HepG2 (cell line): ENCODE data around the gene ETV6. TPM values are rescaled to one million over a fixed set of nuclear protein-coding genes. Genes with fewer than 3 reads are reported as not detected.

Source experiments
- ATAC-seq: fragments of 200-7000 bp; cut with Tn5 transposase; 3 replicates; pipeline ENCODE4 v1.9.1; 2020; ENCODE audit warnings: mild to moderate bottlenecking, moderate library complexity
- BruUV-seq: library from RNA; stranded (reverse); fragments of 400-500 nt; replicated peaks from 2 replicates; lab custom pipeline; 2021; lab: Mats Ljungman, UMichigan
- CTCF ChIA-PET: fragments of 300-600 bp; formaldehyde crosslinking; extraction: SDS; loops from one replicate; lab custom pipeline; 2021; ENCODE audit warnings: low total read pairs, inconsistent platforms, low intra/inter-chr PET ratio; lab: Yijun Ruan, JAX
- POLR2A ChIA-PET: fragments of 350-600 bp; sonication (Branson Sonifier 250); formaldehyde crosslinking; loops from one replicate; lab custom pipeline; 2020; ENCODE audit warnings: antibody characterized with exemption, inconsistent platforms; lab: Yijun Ruan, JAX
- DNase-seq: peaks from one replicate; pipeline ENCODE4 v3.0.0-alpha.2; 2015; ENCODE audit warnings: low spot score
- FAIRE-seq: peaks from 3 replicates; lab custom pipeline; 2011; peaks lifted over from hg19 to GRCh38; lab: Jason Lieb, UNC
- H2AFZ ChIP-seq: one replicate; pipeline ENCODE4 v1.6.1; 2011; ENCODE audit warnings: low read length, inconsistent platforms
- H3K27ac ChIP-seq: fragments of 300-600 bp; 3 replicates; pipeline ENCODE4 v1.8.0; 2011; ENCODE audit warnings: mixed run types, mild to moderate bottlenecking, mixed read lengths, low read length, inconsistent platforms; ENCODE audit not compliant: insufficient read depth; ENCODE audit errors: extremely low read length
- H3K27me3 ChIP-seq, 2 experiments: fragments of 200-600 bp in 1 of 2; 2 replicates in 1 of 2; 3 replicates in 1 of 2; pipeline versions ENCODE4 v1.6.0 to v1.8.0; 2011; ENCODE audit warnings: low read length in 2 of 2, mild to moderate bottlenecking in 2 of 2, moderate library complexity in 2 of 2, inconsistent platforms in 1 of 2; ENCODE audit not compliant: insufficient read depth in 2 of 2, control insufficient read depth in 1 of 2
- H3K36me3 ChIP-seq, 2 experiments: fragments of 200-600 bp in 1 of 2; replicated peaks in 1 of 2; 2 replicates in 1 of 2; 3 replicates in 1 of 2; pipeline versions ENCODE4 v1.5.1 to v1.8.0; 2011; ENCODE audit warnings: low read length in 2 of 2, inconsistent platforms in 1 of 2; ENCODE audit not compliant: insufficient read depth in 2 of 2, control insufficient read depth in 1 of 2
- H3K4me1 ChIP-seq: 2 replicates; pipeline ENCODE4 v1.5.1; 2012; ENCODE audit warnings: low read length, inconsistent platforms; ENCODE audit not compliant: insufficient read depth
- H3K4me2 ChIP-seq: 2 replicates; pipeline ENCODE4 v1.6.0; 2011; ENCODE audit warnings: low read depth, low read length, inconsistent platforms
- H3K4me3 ChIP-seq, 3 experiments: fragments of 200-600 bp in 1 of 3; sonication (generic), shearing (Covaris generic) in 1 of 3; replicated peaks in 1 of 3; 2 replicates each; pipeline ENCODE4 v1.5.1; 2011 to 2016; ENCODE audit warnings: low read length in 3 of 3, inconsistent platforms in 2 of 3, low read depth in 2 of 3, mild to moderate bottlenecking in 2 of 3, control low read depth in 1 of 3, mixed read lengths in 1 of 3; ENCODE audit not compliant: insufficient read depth in 1 of 3
- H3K79me2 ChIP-seq: one replicate; pipeline ENCODE4 v1.6.1; 2011; ENCODE audit warnings: low read length, inconsistent platforms; ENCODE audit not compliant: insufficient read depth
- H3K9ac ChIP-seq: 2 replicates; pipeline ENCODE4 v1.6.0; 2011; ENCODE audit warnings: mild to moderate bottlenecking, low read depth, low read length, inconsistent platforms; ENCODE audit not compliant: insufficient read depth
- H3K9me3 ChIP-seq: 2 replicates; pipeline ENCODE4 v1.5.1; 2012; ENCODE audit warnings: mild to moderate bottlenecking, low read length
- H4K20me1 ChIP-seq: 2 replicates; pipeline ENCODE4 v1.6.0; 2011; ENCODE audit warnings: inconsistent platforms, mild to moderate bottlenecking, low read length, moderate library complexity; ENCODE audit not compliant: insufficient read depth
- BHLHE40 ChIP-seq: IDR thresholded peaks from 2 replicates; pipeline ENCODE4 v1.6.1; 2011; ENCODE audit warnings: low read length, improper control_type of control experiment
- CEBPB ChIP-seq: IDR thresholded peaks from 2 replicates; pipeline ENCODE4 v1.6.1; 2011; ENCODE audit warnings: low read depth, low read length, improper control_type of control experiment, borderline replicate concordance
- FOXA3 ChIP-seq: IDR thresholded peaks from 2 replicates; pipeline ENCODE4 v1.6.1; 2016; ENCODE audit warnings: missing genetic modification reagents, missing compliant biosample characterization
- KLF15 ChIP-seq: sonication (generic); formaldehyde crosslinking; IDR thresholded peaks from 2 replicates; pipeline ENCODE4 v1.8.1; 2023; ENCODE audit warnings: borderline replicate concordance, mild to moderate bottlenecking, inconsistent platforms, missing genetic modification reagents, mixed read lengths
- NBN ChIP-seq: fragments of 450-650 bp; conservative IDR thresholded peaks from 2 replicates; pipeline ENCODE4 v1.6.1; 2017
- TEAD3 ChIP-seq: optimal IDR thresholded peaks from 2 replicates; pipeline ENCODE3; 2016; ENCODE audit warnings: borderline replicate concordance
- ZNF34 ChIP-seq: sonication (generic); formaldehyde crosslinking; IDR thresholded peaks from 2 replicates; pipeline ENCODE4 v1.4.0; 2020; ENCODE audit warnings: mild to moderate bottlenecking, missing genetic modification reagents, borderline replicate concordance
- WGBS: methylation state at CpG from one replicate; pipeline ENCODE4 v1.1.6; 2017; ENCODE audit warnings: low lambda C conversion rate; 5-methylcytosine and 5-hydroxymethylcytosine counted together
- in situ Hi-C: cut with HindIII; loops from 2 replicates; pipeline ENCODE4 v1.10.0; 2017; ENCODE audit warnings: low pct_unique_long_range_greater_than_20kb; ENCODE audit not compliant: extremely low pct_ligation_motif_present
- intact Hi-C: fragments of 100-400 bp; cut with micrococcal nuclease; formaldehyde crosslinking; loops from one replicate; pipeline ENCODE4 v1.10.0; 2022; ENCODE audit not compliant: unreplicated experiment
- polyA plus RNA-seq, 8 experiments: library from polyadenylated mRNA; depleted of rRNA in 3 of 8; stranded (reverse) in 7 of 8; unstranded in 1 of 8; fragments of >200 nt; fragmentation: Illumina TruSeq in 4 of 8; extraction: Trizol in 4 of 8; gene quantifications; 2 replicates each; pipeline versions ENCODE4 v1.2.1 to v1.2.3, GENCODE V29; 2011 to 2016; ENCODE audit warnings: low read depth in 4 of 8, missing spikeins in 1 of 8, mixed read lengths in 1 of 8; ENCODE audit not compliant: insufficient read depth in 1 of 8
- total RNA-seq, 5 experiments: library from RNA; depleted of rRNA; stranded (reverse); fragments of >200 nt; fragmentation: Illumina TruSeq; extraction: Trizol; gene quantifications; 2 replicates each; pipeline ENCODE4 v1.2.3, GENCODE V29; 2016; ENCODE audit warnings: low read depth in 1 of 5
- TF ChIP-seq, protein P1 (sequence below): sonication (generic); formaldehyde crosslinking; IDR thresholded peaks from 2 replicates; pipeline ENCODE4 v1.9.0; 2022; ENCODE audit warnings: low read depth, missing genetic modification reagents
- TF ChIP-seq, protein P2 (sequence below): sonication (generic); formaldehyde crosslinking; IDR thresholded peaks from 2 replicates; pipeline ENCODE4 v1.9.0; 2022; ENCODE audit warnings: missing genetic modification reagents, mild to moderate bottlenecking, borderline replicate concordance

The ETV6 gene
- total and polyA plus RNA-seq, 2 of the 13 experiments (the other 11 are each of a cell fraction or from before 2014, with no cell fraction given), result 2.2 to 3.0 TPM

DNA sequence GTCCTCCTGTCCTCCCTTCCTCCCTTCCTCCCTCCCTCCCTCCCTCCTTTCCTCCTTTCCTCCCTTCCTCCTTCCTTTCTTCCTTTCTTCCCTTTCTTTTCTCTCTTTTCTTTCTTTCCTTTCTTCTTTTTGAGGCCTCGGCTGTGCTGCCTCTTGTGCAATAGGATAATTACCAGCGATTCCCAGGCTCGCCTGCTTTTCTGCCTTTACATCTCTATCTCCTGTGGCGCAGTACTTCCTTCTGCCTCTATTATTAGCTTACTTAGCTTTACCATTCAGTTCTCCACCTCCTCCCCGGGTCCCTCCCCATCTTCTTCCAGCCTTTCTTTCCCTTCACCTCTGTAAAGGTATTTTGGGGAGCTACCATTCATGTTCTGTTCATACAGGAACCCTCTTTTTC is 19.9 kb downstream of the ETV6 start:
- WGBS, result 90% methylated on average over 5 of the region's 5 CpGs
- H2AFZ ChIP-seq, result no peak overlapping the region
- H3K27me3 ChIP-seq, result no peaks in the 10 kb centered on the region
- peaks cover 11% of the 10 kb centered on the region; the same call in 1 of the 2 replicates for H3K4me1 ChIP-seq
- no peaks in the 10 kb centered on the region for H4K20me1 ChIP-seq
- TF ChIP-seq FOXA3 (CRISPR knock-in tag), result no peak
- TF ChIP-seq, protein P1, sequence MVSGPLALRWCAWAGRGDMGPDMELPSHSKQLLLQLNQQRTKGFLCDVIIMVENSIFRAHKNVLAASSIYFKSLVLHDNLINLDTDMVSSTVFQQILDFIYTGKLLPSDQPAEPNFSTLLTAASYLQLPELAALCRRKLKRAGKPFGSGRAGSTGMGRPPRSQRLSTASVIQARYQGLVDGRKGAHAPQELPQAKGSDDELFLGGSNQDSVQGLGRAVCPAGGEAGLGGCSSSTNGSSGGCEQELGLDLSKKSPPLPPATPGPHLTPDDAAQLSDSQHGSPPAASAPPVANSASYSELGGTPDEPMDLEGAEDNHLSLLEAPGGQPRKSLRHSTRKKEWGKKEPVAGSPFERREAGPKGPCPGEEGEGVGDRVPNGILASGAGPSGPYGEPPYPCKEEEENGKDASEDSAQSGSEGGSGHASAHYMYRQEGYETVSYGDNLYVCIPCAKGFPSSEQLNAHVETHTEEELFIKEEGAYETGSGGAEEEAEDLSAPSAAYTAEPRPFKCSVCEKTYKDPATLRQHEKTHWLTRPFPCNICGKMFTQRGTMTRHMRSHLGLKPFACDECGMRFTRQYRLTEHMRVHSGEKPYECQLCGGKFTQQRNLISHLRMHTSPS, result no peak
- TF ChIP-seq ZNF34 (CRISPR knock-in tag), result no peak
- TF ChIP-seq, protein P2, sequence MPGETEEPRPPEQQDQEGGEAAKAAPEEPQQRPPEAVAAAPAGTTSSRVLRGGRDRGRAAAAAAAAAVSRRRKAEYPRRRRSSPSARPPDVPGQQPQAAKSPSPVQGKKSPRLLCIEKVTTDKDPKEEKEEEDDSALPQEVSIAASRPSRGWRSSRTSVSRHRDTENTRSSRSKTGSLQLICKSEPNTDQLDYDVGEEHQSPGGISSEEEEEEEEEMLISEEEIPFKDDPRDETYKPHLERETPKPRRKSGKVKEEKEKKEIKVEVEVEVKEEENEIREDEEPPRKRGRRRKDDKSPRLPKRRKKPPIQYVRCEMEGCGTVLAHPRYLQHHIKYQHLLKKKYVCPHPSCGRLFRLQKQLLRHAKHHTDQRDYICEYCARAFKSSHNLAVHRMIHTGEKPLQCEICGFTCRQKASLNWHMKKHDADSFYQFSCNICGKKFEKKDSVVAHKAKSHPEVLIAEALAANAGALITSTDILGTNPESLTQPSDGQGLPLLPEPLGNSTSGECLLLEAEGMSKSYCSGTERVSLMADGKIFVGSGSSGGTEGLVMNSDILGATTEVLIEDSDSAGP (CRISPR knock-in tag), result no peak
- no peak for TF ChIP-seq TEAD3 (CRISPR knock-in tag)
- TF ChIP-seq BHLHE40, result no peak
- TF ChIP-seq CEBPB, result 0 out of 2 replicates have a peak, but pooled peaks have one; percentile 19
- no peak for TF ChIP-seq KLF15 (CRISPR knock-in tag)
- TF ChIP-seq NBN, result no peak
- ATAC-seq, result no peak
- no peak overlapping the region for H3K9ac ChIP-seq
- intact Hi-C loops, result no loop called here
- BruUV-seq, result no TSS peak
- in situ Hi-C loops, result no loop called here
- no peaks in the 10 kb centered on the region for H3K9me3 ChIP-seq
- CTCF ChIA-PET, result no interaction called here
- no peak overlapping the region for H3K4me3 ChIP-seq
- POLR2A ChIA-PET, result no interaction called here
- H3K4me2 ChIP-seq, result no peak overlapping the region
- FAIRE-seq, result no peak
- H3K79me2 ChIP-seq, result no peaks in the 10 kb centered on the region
- DNase-seq, result no peak
- H3K36me3 ChIP-seq, result no peaks in the 10 kb centered on the region; a peak in 1 of 5 replicates
- no peak overlapping the region for H3K27ac ChIP-seq
